ENCODE results near the gene FBXO11.
"Not testable (repeated sequence)": the region's sequence is repeated elsewhere in the genome, so short reads cannot be mapped to it uniquely, and the experiment has no call there.

The FBXO11 gene

DNA sequence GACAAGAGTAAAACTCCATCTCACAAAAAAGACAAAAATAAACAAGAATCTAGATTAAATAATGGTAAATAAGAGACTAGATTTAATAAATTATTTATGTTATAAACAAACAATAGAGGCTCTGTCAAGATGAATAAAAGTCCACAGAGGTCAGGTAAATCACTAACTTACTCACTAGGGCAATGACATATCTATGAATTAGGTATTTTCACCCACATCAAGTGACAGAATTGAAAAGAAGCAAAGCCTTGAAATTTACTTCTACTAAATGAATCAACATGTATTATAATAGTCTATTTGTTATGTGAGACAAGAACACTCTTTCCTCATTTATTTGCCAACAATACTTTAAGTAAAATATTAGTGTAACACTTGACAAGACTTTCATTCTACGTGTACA is 41.7 kb downstream of the FBXO11 start:
- no peak overlapping the region for H3K4me3 ChIP-seq (ENCODE audit: control insufficient read depth, low read depth, low read length)
- DNase-seq (ENCODE audit: low read depth): no peak
- TF ChIP-seq, protein P1, sequence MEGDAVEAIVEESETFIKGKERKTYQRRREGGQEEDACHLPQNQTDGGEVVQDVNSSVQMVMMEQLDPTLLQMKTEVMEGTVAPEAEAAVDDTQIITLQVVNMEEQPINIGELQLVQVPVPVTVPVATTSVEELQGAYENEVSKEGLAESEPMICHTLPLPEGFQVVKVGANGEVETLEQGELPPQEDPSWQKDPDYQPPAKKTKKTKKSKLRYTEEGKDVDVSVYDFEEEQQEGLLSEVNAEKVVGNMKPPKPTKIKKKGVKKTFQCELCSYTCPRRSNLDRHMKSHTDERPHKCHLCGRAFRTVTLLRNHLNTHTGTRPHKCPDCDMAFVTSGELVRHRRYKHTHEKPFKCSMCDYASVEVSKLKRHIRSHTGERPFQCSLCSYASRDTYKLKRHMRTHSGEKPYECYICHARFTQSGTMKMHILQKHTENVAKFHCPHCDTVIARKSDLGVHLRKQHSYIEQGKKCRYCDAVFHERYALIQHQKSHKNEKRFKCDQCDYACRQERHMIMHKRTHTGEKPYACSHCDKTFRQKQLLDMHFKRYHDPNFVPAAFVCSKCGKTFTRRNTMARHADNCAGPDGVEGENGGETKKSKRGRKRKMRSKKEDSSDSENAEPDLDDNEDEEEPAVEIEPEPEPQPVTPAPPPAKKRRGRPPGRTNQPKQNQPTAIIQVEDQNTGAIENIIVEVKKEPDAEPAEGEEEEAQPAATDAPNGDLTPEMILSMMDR (conservative IDR thresholded peaks at IDR 0.05; ENCODE audit: control insufficient read depth, insufficient read depth, low read depth, low read length): no peak

DNA sequence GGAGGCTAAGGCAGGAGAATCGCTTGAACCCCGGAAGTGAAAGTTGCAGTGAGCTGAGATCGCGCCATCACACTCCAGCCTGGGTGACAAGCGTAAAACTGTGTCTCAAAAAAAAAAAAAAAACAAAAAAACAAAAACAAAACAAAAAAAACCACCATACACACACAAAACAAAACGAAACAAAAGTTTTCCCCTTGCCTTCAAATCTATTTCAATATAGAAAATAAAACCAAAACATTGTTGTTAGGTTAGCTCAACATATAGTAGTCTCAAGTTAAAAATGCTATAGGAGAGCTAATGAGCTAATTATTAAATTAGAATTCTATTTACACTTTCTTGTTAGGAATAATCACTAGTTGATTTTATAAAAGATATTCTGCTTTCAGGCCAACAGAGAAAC is 43.3 kb downstream of the FBXO11 start:
- H3K4me3 ChIP-seq (ENCODE audit: control insufficient read depth, low read depth, low read length): no peak overlapping the region
- TF ChIP-seq, protein P1 (conservative IDR thresholded peaks at IDR 0.05; ENCODE audit: control insufficient read depth, insufficient read depth, low read depth, low read length): no peak
- DNase-seq (ENCODE audit: low read depth): no peak

- peak; percentile 49 for DNase-seq (ENCODE audit: low read depth)
- not testable (repeated sequence) for H3K4me3 ChIP-seq (ENCODE audit: control insufficient read depth, low read depth, low read length)
Measured at GRCh38 chr2:47853067-47853777, 53.1 kb downstream of the FBXO11 start.

GRCh38 chr2:47850198-47850597 is 56.1 kb downstream of the FBXO11 start:
- no peak overlapping the region for H3K4me3 ChIP-seq (ENCODE audit: control insufficient read depth, low read depth, low read length)
- TF ChIP-seq, protein P1 (conservative IDR thresholded peaks at IDR 0.05; ENCODE audit: control insufficient read depth, insufficient read depth, low read depth, low read length): no peak
- DNase-seq (ENCODE audit: low read depth): no peak

GRCh38 chr2:47849368-47849767 is 56.9 kb downstream of the FBXO11 start:
- no peak overlapping the region for H3K4me3 ChIP-seq (ENCODE audit: control insufficient read depth, low read depth, low read length)
- TF ChIP-seq, protein P1 (conservative IDR thresholded peaks at IDR 0.05; ENCODE audit: control insufficient read depth, insufficient read depth, low read depth, low read length): no peak
- DNase-seq (ENCODE audit: low read depth): no peak

- TF ChIP-seq, protein P1 (conservative IDR thresholded peaks at IDR 0.05; ENCODE audit: control insufficient read depth, insufficient read depth, low read depth, low read length): no peak
- H3K4me3 ChIP-seq (ENCODE audit: control insufficient read depth, low read depth, low read length): no peak overlapping the region
- no peak for DNase-seq (ENCODE audit: low read depth)
Measured at GRCh38 chr2:47844162-47844561, 62.1 kb downstream of the FBXO11 start.

- DNase-seq (ENCODE audit: low read depth): no peak
- H3K4me3 ChIP-seq (ENCODE audit: control insufficient read depth, low read depth, low read length): no peak overlapping the region
- TF ChIP-seq, protein P1 (conservative IDR thresholded peaks at IDR 0.05; ENCODE audit: control insufficient read depth, insufficient read depth, low read depth, low read length): no peak
Measured at GRCh38 chr2:47843407-47843806, 62.9 kb downstream of the FBXO11 start.
